Measurements from ENCODE around the gene MPL.

The MPL gene

DNA sequence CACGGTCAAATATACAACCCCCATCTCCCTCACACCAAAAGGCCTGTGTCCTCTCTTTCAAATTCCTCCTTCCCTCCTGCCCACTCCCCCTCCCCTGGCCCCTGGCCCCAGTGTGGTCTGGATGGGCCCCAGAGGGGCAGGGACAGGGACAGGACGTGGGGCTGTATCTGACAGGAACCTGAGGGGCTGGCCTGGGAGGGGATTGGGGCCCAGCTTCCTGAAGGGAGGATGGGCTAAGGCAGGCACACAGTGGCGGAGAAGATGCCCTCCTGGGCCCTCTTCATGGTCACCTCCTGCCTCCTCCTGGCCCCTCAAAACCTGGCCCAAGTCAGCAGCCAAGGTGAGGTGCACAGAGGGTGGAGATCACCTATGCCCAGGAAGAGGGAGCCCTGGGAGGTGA is at the start of gene MPL:
TSS of gene MPL (plus strand) at position 231 of the 400 bp plus-strand sequence. CDS start at position 262, 31 bp downstream.
- FAIRE-seq, result no peak

DNA sequence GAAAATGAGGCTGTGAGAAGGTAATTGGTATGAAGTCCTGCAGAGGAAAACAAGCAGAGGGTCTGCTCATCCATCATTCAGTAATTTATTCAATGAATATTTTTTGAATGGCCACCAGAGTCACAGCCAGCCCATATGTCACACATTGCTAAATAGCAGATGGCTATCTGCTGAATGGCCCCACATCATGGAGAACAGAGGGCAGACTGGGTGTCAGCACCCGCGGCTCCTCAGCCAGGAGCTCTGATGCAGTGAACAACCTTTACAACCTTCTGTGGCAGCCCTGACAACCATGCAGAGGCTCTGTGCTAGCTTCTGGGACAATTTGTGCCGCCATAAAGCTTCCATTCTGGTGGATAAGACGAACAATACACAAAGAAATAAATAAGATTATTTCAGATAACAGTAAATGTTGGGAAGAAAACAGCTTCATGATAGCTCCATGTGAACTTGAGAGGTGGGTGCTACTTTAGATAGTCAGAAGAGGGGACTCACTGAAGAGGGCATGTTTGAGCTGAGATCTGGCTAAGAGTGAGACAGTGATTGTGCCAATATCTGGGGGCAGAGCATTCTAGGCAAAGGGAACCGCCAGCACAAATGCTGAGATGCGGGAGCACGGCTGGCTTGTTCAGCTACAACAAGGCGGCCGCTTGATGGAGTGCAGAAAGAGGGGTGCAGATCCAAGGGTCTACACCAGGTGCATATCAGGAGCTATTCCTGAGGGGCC is 49.4 kb upstream of the MPL start:
- FAIRE-seq, result no peak

DNA sequence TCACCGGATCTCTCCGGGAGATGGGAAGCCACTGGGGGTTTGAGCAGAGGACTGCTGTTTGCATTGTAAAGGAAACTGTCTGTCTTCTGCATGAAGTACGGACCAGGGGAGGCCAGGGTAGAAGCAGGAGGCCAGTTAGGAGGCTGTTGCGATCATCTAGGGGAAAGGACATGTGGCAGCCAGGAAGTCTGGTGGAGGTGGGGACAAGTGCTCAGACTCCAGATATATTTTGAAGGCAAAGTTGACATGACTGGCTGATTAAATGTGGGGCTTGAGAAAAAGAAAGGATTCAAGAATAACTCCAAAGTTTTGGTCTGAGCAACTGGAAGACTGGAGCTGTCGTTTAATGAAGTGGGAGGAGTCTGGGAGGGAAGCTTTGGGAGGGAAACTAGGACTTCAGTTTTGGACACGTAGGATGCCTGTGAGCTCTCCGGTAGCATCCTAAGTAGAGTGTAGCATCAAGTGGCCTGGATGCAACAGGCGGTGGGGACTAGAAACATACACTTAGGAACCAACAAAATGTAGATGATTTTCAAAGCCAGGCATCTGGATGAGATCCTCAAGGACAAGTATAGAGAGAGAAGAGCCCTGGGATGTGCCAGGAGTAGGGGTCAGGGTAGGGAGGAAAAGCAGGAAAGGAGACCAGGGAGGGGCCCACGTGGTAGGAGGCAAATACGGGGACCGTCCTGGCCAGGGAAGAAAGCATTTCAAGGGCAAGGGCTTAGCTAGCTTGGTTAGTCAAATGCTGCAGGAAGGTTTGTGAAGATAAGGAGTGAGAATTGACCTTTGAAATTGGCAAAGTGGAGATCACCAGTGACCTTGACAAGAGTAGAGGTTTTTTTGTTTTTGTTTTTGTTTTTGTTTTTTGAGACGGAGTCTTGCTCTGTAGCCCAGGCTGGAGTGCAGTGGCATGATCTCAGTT is 48.6 kb upstream of the MPL start:
- no peak for FAIRE-seq

DNA sequence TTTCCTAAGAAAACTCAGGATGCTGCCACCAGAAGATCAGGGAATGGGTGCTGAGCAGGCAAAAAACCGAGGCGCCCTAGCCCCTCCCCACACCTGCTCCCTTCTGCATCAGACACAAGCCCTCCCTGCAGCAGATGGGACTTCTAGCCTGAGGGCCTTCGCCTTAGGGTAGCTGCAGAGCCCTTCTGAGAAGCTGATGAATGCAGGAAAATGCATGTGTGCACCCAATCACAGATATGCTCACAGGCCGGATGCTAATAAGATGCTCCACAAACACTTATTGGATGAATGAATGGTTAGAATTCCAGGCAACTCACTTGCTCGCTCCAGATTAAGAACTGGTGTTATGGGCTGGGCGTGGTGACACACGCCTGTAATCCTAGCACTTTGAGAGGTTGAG is 45.4 kb upstream of the MPL start:
- no peak for FAIRE-seq

DNA sequence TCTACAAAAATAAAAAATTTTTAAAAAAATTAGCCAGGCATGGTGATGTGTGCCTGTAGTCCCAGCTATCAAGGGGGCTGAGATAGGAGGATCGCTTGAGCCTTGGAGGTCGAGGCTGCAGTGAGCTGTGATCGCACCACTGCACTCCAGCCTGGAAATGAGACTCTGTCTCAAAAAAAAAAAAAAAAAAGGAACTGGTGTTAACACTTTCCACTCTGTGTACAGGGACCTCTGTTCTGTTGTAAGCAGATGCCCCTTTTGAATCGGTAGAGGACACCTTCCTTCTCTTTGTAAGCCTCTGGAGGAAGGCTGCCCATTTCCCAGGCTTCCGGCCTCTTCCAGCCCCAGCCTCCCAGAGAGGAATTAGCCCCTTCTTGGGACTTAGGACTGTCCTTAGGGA is 44.9 kb upstream of the MPL start:
- FAIRE-seq, result no peak

DNA sequence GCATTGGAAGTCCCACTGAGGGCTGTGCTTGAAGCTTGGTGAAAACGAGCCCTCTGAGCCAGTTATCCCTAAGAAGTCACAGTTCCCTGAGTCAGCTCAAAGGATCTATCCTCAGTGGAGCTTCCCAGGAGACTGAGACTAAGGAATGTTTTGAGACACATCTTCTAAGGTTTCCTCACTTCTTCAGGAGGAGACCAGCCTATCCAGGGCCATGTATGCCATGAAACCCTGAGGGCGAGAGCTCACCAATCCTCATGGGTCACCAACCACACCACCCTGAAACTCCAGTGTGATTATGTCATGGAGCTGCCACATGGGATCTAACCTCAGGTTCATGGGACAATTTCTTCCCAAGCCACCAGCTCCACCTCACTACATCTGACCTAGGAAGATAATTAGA is 44.4 kb upstream of the MPL start:
- no peak for FAIRE-seq

DNA sequence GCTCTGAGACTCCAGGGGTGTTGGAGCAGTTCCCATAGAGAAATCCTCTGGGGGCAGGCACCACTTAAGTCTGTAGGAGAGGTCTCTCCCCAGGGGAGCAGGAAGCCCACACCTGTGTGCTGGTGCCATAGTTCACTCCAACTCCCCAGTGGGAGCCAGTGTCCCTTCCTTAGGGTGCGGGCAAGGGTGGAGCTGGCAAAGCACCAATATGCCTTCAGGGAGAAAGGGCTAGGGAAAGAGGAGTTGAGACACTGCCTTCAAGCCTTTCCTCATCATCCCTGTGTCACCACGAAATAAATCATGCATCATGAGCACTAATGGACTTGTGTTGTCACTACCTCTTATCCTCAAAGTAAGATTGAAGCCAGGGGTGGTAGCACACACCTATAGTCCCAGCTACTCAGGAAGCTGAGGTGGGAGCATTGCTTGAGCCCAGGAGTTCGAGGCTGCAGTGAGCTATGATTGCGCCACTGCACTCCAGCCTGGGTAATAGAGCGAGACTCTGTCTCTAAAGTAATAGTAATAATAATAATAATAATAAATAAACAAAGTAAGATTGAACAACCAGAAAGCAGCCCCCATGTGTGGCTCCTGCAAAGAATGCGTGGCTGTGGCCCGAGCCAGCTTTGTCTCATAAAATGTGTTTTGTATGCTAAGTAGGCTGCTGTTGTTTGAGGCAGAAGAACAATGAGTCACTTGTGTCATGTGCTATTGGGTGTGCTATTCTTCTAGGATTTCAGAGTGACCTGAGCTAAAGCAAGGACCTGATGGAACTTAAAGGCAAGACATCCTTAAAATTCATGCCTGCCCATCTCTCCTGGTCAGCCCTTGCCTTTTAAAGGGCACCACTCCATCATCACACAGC is 43.5 kb upstream of the MPL start:
- no peak for FAIRE-seq

DNA sequence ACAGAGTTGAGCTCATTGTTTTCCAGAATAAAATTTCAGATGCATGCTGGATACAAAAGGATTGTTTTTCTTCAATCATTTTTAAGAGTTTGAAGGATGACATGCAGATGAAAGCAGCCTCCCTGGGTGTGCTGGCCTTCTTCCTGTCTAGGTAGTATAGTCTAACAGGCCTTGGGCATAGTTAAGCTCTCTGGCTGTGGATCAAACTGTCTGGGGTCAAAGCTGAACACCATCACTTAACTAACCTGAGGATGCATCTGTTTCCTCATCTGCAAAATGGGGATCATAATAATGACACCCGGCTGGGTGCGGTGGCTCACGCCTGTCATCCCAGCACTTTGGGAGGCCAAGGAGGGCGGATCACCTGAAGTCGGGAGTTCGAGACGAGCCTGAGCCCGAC is 42.9 kb upstream of the MPL start:
- no peak for FAIRE-seq

DNA sequence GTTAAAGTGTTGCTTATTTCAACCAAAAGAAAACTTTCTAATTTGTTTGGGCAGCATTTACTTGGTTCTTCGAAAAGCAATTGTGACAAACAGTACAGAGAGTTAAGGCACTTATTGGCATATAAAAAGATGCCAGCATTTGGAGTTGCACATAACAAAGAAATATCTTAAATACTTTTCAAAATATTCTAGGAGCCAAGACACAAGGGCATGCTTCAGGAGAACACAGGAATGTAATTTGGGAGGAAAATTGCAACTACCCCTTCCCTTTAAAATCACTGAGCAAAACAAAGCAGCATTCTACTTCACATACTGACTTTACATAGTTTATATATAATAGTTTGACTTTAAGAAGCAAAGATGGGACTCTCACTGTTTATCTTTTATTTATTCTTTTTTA is 41.4 kb upstream of the MPL start:
- FAIRE-seq, result no peak

DNA sequence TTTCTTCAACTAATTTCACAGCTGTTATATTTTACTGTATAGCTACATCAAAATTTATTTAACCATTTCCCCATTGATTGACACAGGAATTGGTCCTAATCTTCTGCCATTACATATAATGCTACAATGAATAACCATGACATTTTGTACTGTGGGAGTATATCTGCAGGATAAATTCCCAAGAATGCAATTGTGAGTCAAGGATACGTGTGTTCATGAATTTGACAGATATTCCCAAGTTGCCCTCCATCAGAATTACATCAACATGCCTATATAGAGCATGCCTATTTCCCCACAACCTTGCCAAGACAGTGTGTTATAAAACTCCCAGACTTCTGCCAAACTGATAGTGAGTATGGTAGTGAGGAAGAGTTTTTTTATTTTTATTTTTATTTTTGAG is 39.6 kb upstream of the MPL start:
- no peak for FAIRE-seq

DNA sequence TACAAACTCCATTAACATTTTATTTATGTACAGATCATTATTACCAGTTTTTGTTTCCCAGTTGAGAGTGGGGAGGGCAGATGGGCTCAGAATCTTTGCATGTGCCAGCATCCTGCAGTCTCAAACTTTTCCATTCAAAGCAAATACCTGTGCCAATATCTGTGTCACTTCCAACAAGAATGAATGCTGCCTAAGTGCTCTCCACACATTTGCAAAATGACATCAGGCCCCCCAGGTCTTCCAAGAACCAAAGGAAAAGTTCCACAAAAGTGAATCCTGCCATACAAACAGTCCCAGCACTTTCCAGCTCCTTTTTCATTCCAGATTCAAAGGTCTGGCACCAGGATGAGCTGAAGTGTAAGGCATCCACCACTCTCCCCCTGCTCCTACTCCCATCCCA is 38.5 kb upstream of the MPL start:
- no peak for FAIRE-seq

DNA sequence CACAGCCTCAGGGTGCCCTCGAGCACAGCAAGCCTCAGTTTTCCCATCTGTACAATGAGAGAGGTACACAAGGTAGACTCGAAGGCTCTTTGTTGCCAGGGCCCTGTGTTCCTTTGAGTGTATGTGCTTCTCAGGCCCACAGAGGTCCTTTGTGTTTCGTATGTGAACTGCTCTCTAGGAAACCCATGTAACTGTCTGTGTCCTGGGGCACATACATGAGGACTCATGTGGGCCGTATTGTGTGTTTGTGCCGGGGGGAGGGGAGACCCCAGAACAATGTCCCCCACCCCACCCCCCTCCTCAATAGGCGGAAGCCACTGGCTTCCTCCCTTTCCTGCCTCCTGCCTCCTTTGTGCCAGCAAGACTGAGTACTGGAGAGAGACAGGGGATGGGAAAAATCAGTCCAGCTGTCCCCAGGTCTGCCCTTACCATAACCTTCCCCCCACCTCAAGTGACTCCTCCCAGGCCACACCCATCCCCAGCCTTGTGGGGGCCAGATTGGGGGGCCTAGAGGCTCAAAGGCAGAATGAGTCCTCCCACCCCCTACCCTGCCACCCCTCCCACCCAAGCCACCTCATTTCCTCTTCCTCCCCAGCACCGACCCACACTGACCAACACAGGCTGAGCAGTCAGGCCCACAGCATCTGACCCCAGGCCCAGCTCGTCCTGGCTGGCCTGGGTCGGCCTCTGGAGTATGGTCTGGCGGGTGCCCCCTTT is 37.1 kb upstream of the MPL start, which contains the start of gene TIE1:
TSS of gene TIE1 (plus strand) at position 605 of the 717 bp plus-strand sequence. CDS start at position 695, 90 bp downstream.
- no peak for FAIRE-seq

DNA sequence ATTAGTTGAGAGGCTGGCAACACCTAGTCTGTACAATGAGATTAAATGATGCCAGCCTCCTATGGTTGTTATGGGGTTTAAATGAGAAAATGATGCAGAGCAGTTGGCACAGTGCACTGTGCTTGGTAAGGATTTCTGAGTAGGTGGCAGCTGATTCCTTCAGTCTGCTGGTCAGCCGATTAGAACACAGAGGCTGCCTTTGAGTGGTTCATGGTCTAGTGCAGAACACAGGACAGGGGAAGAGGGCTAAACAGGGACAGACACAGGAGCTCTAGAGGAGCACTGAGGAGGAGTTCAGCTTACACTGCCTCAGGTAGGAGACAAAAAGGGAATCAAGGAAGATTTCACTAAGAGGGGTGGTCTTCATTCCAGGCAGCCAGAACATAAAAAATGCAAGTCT is 35.4 kb upstream of the MPL start:
- no peak for FAIRE-seq

DNA sequence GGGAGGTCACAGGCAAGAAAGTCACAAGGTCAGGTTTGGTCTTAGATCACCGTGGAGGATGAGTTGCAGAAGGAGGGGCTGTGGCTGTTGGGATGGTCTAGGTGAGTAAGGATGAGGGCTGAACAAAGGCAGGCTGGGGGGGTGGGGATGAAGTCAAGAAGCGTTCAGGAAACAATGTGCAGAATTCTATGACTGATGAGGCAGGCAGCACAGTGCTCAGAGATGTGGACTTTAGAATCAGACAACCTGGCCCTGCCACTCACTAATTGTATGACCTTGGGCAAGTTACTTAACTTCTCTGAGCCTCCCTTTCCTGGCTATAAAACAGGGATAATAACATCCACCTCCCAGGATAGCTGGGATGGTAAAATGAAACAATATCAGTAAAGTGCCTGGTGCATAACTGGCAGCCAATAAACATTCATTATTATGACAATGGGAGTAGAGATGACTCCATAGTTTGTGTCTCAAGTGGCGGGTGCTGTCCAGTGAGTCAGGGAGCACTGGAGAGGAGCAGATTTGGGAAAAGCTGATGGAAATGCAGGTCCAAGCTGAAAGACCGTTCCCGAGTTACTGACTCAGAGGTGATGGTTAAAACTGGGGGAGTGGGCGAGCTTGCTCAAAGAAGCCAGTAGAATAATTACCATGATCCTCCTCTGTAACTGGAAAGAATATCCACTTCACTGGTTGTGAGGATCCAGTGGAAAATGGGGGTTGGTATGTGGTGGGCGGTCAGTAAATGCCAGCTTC is 34.7 kb upstream of the MPL start:
- no peak for FAIRE-seq

DNA sequence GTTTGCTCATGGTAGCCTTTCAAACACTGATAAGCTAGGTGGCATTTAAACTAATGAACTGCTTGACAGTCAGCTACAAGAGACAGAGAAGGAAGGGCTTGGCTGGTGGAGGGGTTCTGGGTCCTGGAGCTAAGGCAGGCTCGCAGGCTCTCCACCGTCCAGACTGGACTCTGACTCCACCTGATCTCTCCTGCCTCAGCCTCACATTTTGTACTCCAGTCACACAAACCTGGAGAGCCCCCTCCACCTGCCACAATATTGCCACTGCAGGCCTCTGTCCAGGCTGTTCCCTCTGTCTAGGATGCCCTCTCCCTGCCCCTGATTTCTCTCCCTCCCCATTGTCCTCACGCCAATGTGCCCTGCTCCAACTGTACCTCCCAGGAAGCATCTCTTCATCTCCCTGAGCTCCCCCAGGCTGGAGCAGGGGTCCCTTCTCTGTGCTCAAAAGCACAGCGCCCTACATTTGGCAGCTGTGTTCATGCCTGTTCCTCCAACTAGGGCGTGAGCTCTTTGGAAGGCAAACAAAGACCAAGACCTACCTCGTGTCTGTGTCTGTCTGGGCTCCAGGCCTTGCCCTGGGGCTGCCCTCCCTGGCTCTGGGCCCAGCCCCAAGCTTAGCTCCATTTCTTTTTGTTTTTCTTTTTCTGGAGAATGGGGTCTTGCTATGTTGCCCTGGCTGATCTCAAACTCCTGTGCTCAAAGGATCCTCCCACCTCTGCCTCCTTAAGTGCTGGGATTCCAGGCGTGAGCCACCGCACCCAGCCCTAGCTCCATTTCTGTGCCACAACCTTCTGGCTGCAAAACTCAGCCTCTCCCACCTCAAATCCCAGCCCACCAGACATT is 33.9 kb upstream of the MPL start:
- no peak for FAIRE-seq

DNA sequence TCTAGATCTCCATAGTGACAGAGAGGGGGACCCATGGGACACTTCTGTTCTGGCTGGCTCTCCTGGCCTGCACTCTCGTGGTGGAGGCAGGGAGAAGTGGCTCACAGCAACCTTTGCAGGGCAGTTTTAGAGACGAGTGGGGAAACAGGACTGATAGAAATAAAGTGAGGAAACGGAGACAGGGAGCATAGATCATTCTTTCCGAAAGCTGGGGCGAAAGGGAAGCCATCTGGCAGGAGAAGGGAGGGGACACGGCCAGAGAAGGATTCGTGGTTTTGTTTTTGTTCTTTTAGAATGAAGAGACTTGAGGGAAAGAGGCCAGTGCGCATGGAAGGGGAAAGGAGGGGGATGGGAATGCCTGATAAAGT is 33.3 kb upstream of the MPL start:
- FAIRE-seq, result no peak

DNA sequence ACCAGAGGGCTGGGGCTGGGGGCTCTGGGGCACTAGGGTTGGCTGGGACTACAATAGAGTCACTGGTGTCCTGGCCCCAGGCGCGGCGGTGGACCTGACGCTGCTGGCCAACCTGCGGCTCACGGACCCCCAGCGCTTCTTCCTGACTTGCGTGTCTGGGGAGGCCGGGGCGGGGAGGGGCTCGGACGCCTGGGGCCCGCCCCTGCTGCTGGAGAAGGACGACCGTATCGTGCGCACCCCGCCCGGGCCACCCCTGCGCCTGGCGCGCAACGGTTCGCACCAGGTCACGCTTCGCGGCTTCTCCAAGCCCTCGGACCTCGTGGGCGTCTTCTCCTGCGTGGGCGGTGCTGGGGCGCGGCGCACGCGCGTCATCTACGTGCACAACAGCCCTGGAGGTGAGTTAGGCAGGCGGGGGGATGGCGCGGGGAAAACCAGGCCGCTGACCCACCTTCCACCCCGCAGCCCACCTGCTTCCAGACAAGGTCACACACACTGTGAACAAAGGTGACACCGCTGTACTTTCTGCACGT is 32.8 kb upstream of the MPL start:
- FAIRE-seq, result no peak

DNA sequence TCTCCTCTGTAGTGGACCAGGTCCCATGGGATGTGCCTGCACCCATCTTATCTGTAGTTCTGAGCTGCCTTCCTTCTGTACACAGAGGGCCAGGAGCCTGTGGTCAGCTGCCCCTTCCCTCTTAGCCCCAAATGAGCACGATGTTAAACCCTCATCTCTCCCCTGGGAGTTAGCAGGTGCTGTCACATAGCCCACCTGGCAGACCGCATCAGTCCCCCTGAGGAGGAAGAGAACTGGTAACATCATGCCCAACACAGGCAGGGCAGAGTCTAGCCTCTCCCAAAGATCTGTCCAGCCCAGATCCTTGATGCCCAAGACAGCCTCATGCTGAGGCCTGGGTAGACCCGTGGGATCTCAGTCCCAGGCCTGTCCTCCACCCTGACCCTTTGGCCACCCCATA is 32.2 kb upstream of the MPL start:
- no peak for FAIRE-seq

DNA sequence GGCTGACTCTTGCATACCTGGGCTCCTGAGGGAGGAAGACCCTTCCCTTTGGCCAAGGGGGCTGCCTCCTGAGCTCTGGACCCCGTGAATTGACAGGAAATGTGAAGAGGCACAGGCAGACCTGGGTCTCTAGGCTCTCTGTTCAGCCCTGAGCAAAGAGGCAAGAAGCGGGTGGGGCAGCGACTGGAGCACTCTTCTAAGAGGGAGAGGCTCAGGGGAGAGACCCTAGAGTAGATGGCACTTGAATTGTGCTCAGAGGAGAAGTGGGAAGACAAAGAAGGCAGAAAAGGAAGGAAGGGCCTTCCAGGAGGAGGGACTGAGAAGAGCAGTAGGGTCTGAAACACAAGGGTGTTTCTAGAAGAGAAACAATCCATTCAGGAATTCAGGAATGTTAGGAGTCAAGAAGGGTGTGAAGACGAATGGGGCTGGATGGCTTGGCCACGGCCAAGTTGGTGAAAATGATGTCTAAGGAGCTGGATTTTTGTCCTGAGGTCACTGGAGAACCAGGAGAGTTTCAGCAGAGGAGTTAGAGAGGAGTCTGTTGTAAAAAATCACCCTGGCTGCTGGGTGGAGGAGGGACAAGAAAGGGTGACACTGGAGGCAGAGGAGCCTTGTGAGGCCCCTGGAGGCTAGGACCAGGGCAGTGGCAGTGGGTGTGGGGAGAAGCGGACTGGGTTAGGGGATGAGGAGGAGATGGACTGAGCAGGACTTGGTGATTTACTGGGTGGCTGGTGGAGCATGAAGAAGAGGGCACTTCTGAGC is 31.5 kb upstream of the MPL start:
- no peak for FAIRE-seq

Measured in G401.6 (cell line).